Cardiac fibroblast (primary cell): Measurements from ENCODE around the gene F3.

Source experiments
- DNase-seq, 2 donors: peaks; one replicate each; pipeline versions ENCODE4 v3.0.0 to v3.0.0-alpha.2; 2010; ENCODE audit warnings: low read depth in 2 of 2
- H3K4me3 ChIP-seq, 2 donors: replicated peaks in 1 of 2; 1 replicate in 1 of 2; 2 replicates in 1 of 2; pipeline ENCODE4 v1.5.1; 2011; ENCODE audit warnings: low read depth in 2 of 2, low read length in 2 of 2, mild to moderate bottlenecking in 2 of 2, moderate library complexity in 1 of 2
- CTCF ChIP-seq: IDR thresholded peaks from one replicate; pipeline ENCODE4 v1.5.1; 2011; ENCODE audit warnings: low read depth, mild to moderate bottlenecking, low read length, inconsistent platforms

F3 gene

DNA sequence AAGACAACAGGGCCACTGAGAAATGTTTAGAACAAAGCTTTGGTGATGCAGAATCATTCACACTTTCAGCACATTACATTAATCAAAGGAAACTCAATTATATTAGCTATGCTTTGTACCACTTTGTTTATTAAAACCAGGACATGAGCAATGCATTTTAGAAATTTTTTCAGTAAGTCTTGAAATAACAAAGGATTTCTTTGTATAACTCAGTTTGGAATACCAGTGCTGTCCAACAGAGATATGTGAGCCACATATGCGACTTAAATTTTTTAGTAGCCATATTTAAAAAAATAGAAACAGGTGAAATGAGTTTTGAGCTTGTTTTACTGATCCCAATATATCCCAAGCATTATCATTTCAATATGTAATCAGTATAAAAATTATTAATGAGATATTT is 18.8 kb upstream of the F3 start:
- TF ChIP-seq CTCF, result no peak
- no peak overlapping the region for H3K4me3 ChIP-seq
- no peak for DNase-seq

- TF ChIP-seq CTCF, result no peak
- no peak for DNase-seq
- H3K4me3 ChIP-seq, result no peak overlapping the region
Observed at GRCh38 chr1:94559921-94560320, 18.4 kb upstream of the F3 start.

DNA sequence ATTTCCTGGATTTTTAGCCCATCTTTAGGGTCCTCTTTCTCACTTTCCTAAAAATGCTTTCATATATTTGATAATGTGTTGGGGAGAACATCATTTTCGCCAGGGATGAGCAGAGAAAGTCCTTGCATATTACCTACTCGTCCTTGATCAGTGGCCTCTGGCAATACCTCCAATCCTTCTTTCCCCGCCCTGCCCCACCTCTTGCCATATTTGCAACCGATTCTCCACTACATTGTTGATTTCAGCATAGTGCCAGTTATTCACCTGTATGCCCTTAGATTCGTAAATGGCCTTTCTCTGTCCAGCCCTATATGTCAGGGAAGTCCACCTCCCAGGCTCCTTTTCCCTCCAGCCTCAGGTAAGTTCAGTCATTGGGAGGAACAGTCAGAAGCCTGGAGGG is 13.5 kb upstream of the F3 start:
- no peak for TF ChIP-seq CTCF
- no peak for DNase-seq
- no peak overlapping the region for H3K4me3 ChIP-seq

- TF ChIP-seq CTCF, result no peak
- H3K4me3 ChIP-seq, result no peak overlapping the region
- DNase-seq, result no peak
Observed at GRCh38 chr1:94554580-94554979, 13.0 kb upstream of the F3 start.

GRCh38 chr1:94553931-94554330 is 12.4 kb upstream of the F3 start:
- no peak overlapping the region for H3K4me3 ChIP-seq

GRCh38 chr1:94553323-94553730 is 11.8 kb upstream of the F3 start:
- peak in 1 of 2 donors; percentile 24 for DNase-seq
- H3K4me3 ChIP-seq, result no peak overlapping the region

More at GRCh38 chr1:94553931-94554330, 12.4 kb upstream of the F3 start:
- no peak for DNase-seq
- TF ChIP-seq CTCF, result no peak

More at GRCh38 chr1:94553323-94553730, 11.8 kb upstream of the F3 start:
- TF ChIP-seq CTCF, result no peak
